Measurements from ENCODE around the gene ASTN2. TPM values are rescaled to one million over a fixed set of nuclear protein-coding genes. Genes with fewer than 3 reads are reported as not detected.

The ASTN2 gene
- total RNA-seq, 4 donors from 2014 or later = 3.0 to 7.0 (median 5.2) TPM

DNA sequence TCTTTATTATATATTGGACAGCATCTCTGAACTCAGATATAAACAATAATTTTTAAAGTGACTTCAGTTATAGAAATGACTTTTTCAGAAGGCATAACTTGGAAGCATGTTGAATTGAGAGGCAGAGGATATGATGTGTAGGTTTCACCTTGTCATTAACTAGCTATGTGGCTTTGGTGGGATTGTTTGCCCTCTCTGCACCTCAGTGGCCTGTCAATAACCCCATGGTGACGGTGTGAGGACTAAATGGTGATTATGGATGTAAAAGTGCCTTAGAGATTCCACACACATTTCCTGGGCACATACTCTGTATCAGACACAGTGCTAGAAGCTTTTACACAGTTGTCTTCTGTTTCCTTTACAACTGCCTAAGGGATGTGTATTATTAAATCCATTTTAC lies 962.6 kb downstream of the ASTN2 start:
- no peak overlapping the region for H3K27ac ChIP-seq
- no peaks in the 10 kb centered on the region for H3K27me3 ChIP-seq
- WGBS, 2 donors (ENCODE audit: low coverage in 1 of 2) = 80 to 86% methylated on average over 1 of the region's 1 CpG
- no peak for TF ChIP-seq EP300 (IDR thresholded peaks at IDR 0.05; ENCODE audit: low read depth)
- TF ChIP-seq POLR2A (IDR thresholded peaks at IDR 0.05) = no peak
- no peak for TF ChIP-seq POLR2AphosphoS5 (IDR thresholded peaks at IDR 0.05)
- TF ChIP-seq, protein P1, sequence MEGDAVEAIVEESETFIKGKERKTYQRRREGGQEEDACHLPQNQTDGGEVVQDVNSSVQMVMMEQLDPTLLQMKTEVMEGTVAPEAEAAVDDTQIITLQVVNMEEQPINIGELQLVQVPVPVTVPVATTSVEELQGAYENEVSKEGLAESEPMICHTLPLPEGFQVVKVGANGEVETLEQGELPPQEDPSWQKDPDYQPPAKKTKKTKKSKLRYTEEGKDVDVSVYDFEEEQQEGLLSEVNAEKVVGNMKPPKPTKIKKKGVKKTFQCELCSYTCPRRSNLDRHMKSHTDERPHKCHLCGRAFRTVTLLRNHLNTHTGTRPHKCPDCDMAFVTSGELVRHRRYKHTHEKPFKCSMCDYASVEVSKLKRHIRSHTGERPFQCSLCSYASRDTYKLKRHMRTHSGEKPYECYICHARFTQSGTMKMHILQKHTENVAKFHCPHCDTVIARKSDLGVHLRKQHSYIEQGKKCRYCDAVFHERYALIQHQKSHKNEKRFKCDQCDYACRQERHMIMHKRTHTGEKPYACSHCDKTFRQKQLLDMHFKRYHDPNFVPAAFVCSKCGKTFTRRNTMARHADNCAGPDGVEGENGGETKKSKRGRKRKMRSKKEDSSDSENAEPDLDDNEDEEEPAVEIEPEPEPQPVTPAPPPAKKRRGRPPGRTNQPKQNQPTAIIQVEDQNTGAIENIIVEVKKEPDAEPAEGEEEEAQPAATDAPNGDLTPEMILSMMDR (IDR thresholded peaks at IDR 0.05) = no peak
- H3K4me3 ChIP-seq = no peak overlapping the region
- H3K36me3 ChIP-seq = no peaks in the 10 kb centered on the region
- in situ Hi-C loops (cut with MboI; ENCODE audit: low pct_ligation_motif_present in 1 of 4, low pct_unique_long_range_greater_than_20kb in 1 of 4, low sequenced_read_pairs in 3 of 4) (no loop called here), intact Hi-C loops (cut with DNase I; ENCODE audit: low total_unique reads) (no loop called here)
- peaks cover 9 to 11% of the 10 kb centered on the region in 2 donors for H3K9me3 ChIP-seq
- DNase-seq = no peak
- H3K4me1 ChIP-seq = no peaks in the 10 kb centered on the region

DNA sequence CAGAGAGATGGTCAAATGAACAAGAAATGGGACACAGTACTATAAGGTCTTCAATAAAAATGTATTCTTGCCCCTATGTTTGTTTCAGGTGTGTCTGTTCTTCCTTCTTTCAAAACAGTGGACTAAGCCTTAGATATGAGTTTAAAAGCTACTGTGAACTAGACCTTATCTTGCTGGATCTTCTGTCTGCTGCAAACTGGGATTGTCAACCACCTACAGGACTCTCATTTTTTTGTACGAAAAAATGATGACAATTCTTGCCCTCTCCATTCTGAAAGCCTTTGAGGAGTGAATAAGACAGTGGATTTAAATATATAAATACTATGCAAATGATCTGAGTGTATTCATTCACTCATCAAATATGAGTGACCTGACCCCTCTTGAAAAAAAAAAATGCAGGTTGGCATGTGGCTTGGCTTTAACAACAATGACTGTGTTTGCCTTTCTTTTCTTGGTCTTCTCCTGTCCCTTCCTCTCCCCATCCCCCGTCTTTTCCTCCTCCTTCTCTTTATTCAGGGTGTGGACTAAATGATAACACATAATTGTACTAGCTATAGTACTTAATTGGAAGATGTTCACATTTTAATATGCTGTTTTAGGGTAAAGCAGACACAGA lies 963.2 kb downstream of the ASTN2 start:
- no peaks in the 10 kb centered on the region for H3K27me3 ChIP-seq
- H3K9me3 ChIP-seq = peaks cover 5% of the 10 kb centered on the region in 2 donors
- TF ChIP-seq, protein P1 (IDR thresholded peaks at IDR 0.05) = no peak
- TF ChIP-seq POLR2AphosphoS5 (IDR thresholded peaks at IDR 0.05) = no peak
- TF ChIP-seq POLR2A (IDR thresholded peaks at IDR 0.05) = no peak
- no peak for TF ChIP-seq EP300 (IDR thresholded peaks at IDR 0.05; ENCODE audit: low read depth)
- no peaks in the 10 kb centered on the region for H3K36me3 ChIP-seq
- no peak overlapping the region for H3K27ac ChIP-seq
- intact Hi-C loops (cut with DNase I; ENCODE audit: low total_unique reads) = no loop called here
- DNase-seq = no peak
- 71 to 74% methylated on average over 2 of the region's 2 CpGs for WGBS, 2 donors (ENCODE audit: low coverage in 1 of 2)
- no peaks in the 10 kb centered on the region for H3K4me1 ChIP-seq
- in situ Hi-C loops (cut with MboI; ENCODE audit: low pct_ligation_motif_present in 1 of 4, low pct_unique_long_range_greater_than_20kb in 1 of 4, low sequenced_read_pairs in 3 of 4) = no loop called here
- H3K4me3 ChIP-seq = no peak overlapping the region

DNA sequence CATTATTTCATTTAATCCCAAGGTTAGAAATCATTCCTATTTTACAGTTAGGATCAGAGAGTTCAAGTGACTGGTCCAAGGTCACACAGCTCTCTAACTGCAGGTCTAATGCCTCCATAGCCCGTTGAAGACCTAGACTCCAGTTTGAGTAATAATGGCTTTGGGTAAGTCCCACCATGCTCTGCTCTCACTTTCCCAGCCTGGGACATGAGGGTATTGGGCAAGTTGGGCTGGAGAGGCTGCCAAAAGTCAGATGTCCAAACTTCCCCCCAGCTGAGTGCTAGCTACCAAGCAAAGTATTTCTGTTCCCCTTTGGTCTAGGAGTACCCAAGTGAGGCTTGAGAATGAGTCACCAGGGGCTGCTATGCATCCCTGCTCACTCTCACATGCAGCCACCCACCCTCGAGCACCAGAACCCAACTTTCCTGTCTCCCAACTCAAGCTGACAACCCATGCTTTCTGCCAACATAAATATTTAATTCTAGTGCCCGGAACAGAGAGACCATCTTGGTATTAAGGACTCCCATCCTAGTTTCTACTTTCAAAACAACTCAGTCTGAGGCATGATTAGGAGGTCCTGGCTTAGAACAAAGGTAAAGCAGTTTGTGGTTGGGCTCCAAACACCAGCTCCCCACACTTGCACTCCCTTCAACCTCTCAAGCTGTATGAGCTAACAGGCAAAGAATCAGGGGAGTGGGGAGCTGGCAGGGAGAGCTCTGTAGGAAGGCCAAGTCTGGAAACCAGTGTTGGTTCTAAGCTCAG lies 964.3 kb downstream of the ASTN2 start:
- no peak overlapping the region for H3K4me3 ChIP-seq
- in situ Hi-C loops (cut with MboI; ENCODE audit: low pct_ligation_motif_present in 1 of 4, low pct_unique_long_range_greater_than_20kb in 1 of 4, low sequenced_read_pairs in 3 of 4) = no loop called here
- H3K4me1 ChIP-seq = no peaks in the 10 kb centered on the region
- intact Hi-C loops (cut with DNase I; ENCODE audit: low total_unique reads) = no loop called here
- H3K9me3 ChIP-seq = no peaks in the 10 kb centered on the region
- no peak overlapping the region for H3K27ac ChIP-seq
- 67% methylated on average over 3 of the region's 3 CpGs; no CpG with 5 or more reads in 1 of the 2 donors for WGBS, 2 donors (ENCODE audit: low coverage in 1 of 2)
- no peaks in the 10 kb centered on the region for H3K27me3 ChIP-seq
- TF ChIP-seq, protein P1 (IDR thresholded peaks at IDR 0.05) = no peak
- peak in 1 of 3 donors; percentile 13 for TF ChIP-seq POLR2AphosphoS5 (IDR thresholded peaks at IDR 0.05)
- no peaks in the 10 kb centered on the region for H3K36me3 ChIP-seq
- no peak for DNase-seq

DNA sequence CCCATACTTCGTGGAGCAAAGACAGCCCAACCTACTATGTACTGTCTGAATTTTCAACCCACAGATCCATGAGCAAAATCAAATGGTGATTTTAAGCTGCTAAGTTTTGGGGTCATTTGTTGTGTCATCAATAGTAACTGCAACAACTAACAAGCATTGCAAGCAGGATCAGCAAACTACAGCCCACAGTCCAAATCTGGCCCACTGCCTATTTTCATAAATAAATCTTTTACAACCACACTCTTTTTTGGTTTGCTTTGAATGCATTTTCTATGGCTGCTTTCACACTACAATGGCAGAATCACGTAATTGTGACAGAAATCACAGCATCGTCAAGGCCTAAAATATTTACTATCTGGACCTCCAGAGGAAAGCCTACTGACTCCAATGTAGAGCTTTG lies 964.9 kb downstream of the ASTN2 start:
- intact Hi-C loops (cut with DNase I; ENCODE audit: low total_unique reads) (no loop called here), in situ Hi-C loops (cut with MboI; ENCODE audit: low pct_ligation_motif_present in 1 of 4, low pct_unique_long_range_greater_than_20kb in 1 of 4, low sequenced_read_pairs in 3 of 4) (no loop called here)
- TF ChIP-seq EP300 (IDR thresholded peaks at IDR 0.05; ENCODE audit: low read depth) = no peak
- no peak for TF ChIP-seq POLR2AphosphoS5 (IDR thresholded peaks at IDR 0.05)
- TF ChIP-seq POLR2A (IDR thresholded peaks at IDR 0.05) = no peak
- TF ChIP-seq, protein P1 (IDR thresholded peaks at IDR 0.05) = no peak
- H3K9me3 ChIP-seq = no peaks in the 10 kb centered on the region
- WGBS, 2 donors (ENCODE audit: low coverage in 1 of 2) = 85 to 86% methylated on average over 2 to 3 of the region's 3 CpGs
- H3K4me1 ChIP-seq = no peaks in the 10 kb centered on the region
- H3K27me3 ChIP-seq = no peaks in the 10 kb centered on the region
- no peak for DNase-seq
- H3K4me3 ChIP-seq = no peak overlapping the region
- no peak overlapping the region for H3K27ac ChIP-seq
- H3K36me3 ChIP-seq = no peaks in the 10 kb centered on the region

Data from transverse colon (tissue), 4 donors.